Breast epithelium (tissue), 4 donors: ENCODE results near the gene TRIB2. TPM values are rescaled to one million over a fixed set of nuclear protein-coding genes. Genes with fewer than 3 reads are reported as not detected.
"Not testable (repeated sequence)": the region's sequence is repeated elsewhere in the genome, so short reads cannot be mapped to it uniquely, and the experiment has no call there.

Source experiments
- DNase-seq, 2 donors: peaks; one replicate each; pipeline ENCODE4 v3.0.0-alpha.2; 2019; ENCODE audit warnings: low spot score in 2 of 2
- H3K27ac ChIP-seq, 2 donors: fragments of 200-600 bp; sonication (generic) in 1 of 2; one replicate each; pipeline ENCODE4 v1.5.1; 2016 to 2019; ENCODE audit warnings: mild to moderate bottlenecking in 1 of 2
- H3K27me3 ChIP-seq, 2 donors: fragments of 200-600 bp; sonication (generic) in 1 of 2; one replicate each; pipeline versions ENCODE4 v1.5.1 to v1.6.0; 2017 to 2019; ENCODE audit warnings: control low read depth in 1 of 2, mild to moderate bottlenecking in 1 of 2
- H3K36me3 ChIP-seq: fragments of 200-600 bp; one replicate; pipeline ENCODE4 v1.5.1; 2019
- H3K4me1 ChIP-seq, 2 donors: fragments of 200-600 bp; sonication (generic); one replicate each; pipeline ENCODE4 v1.5.1; 2016 to 2019; ENCODE audit warnings: control low read depth in 1 of 2
- H3K4me3 ChIP-seq, 3 donors: fragments of 200-600 bp; sonication (generic); 1 replicate in 2 of 3; 2 replicates in 1 of 3; pipeline ENCODE4 v1.5.1; 2016 to 2019; ENCODE audit warnings: mild to moderate bottlenecking in 3 of 3, moderate library complexity in 2 of 3
- H3K9me3 ChIP-seq, 2 donors: fragments of 200-600 bp; sonication (generic) in 1 of 2; one replicate each; pipeline ENCODE4 v1.5.1; 2016 to 2019; ENCODE audit warnings: control low read depth in 1 of 2
- POLR2A ChIP-seq: fragments of 450-650 bp; IDR thresholded peaks from one replicate; pipeline ENCODE4 v1.6.1; 2016; ENCODE audit warnings: antibody characterized with exemption, mild to moderate bottlenecking, moderate library complexity
- POLR2AphosphoS5 ChIP-seq, 3 donors: sonication (generic); formaldehyde crosslinking; IDR thresholded peaks; one replicate each; pipeline ENCODE4 v1.6.1; 2017; ENCODE audit warnings: antibody characterized with exemption in 3 of 3
- intact Hi-C: fragments of 100-400 bp; cut with DNase I; formaldehyde crosslinking; loops from one replicate; pipeline ENCODE4 v1.15.1; 2023; ENCODE audit warnings: low total_unique reads
- total RNA-seq, 3 donors: library from RNA; depleted of rRNA; stranded (reverse); fragments of >200 nt; gene quantifications; one replicate each; pipeline ENCODE4 v1.1.0, GENCODE V29; 2016
- TF ChIP-seq, protein P1 (sequence below), 3 donors: fragments of 450-650 bp; IDR thresholded peaks; one replicate each; pipeline ENCODE4 v1.5.1; 2016 to 2017; ENCODE audit warnings: antibody characterized with exemption in 3 of 3, mild to moderate bottlenecking in 3 of 3, moderate library complexity in 3 of 3

TRIB2 gene
- total RNA-seq, 3 donors from 2014 or later, result 17.6 to 62.9 (median 49.6) TPM

DNA sequence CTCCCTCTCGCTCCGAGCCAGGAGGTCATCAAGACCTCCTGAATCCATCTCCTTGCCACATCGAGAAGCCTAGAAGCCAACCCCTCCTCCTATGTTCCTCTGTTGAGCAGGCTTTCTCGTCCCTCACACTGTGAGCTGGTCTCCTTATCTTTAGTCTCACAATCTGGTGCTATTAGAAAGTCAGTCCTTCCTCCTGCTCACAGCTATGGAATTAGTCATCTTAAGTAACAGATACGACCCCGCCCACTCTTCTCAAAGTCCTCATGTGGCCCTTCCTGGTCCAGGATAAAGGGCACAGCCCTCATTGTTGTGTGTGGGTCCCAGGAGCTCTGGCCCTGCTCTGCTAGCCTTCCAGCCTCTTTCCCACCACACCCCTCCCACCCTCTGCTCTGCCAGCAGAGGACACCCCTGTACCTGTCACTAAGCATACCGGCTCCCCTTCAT is 41.4 kb upstream of the TRIB2 start:
- H3K4me3 ChIP-seq, result no peak overlapping the region
- no peaks in the 10 kb centered on the region for H3K27me3 ChIP-seq
- DNase-seq, result no peak
- H3K9me3 ChIP-seq, result no peaks in the 10 kb centered on the region
- intact Hi-C loops, result no loop called here
- no peaks in the 10 kb centered on the region for H3K36me3 ChIP-seq
- no peak for TF ChIP-seq POLR2AphosphoS5 (IDR thresholded peaks at IDR 0.05)
- TF ChIP-seq POLR2A, result no peak
- TF ChIP-seq, protein P1, sequence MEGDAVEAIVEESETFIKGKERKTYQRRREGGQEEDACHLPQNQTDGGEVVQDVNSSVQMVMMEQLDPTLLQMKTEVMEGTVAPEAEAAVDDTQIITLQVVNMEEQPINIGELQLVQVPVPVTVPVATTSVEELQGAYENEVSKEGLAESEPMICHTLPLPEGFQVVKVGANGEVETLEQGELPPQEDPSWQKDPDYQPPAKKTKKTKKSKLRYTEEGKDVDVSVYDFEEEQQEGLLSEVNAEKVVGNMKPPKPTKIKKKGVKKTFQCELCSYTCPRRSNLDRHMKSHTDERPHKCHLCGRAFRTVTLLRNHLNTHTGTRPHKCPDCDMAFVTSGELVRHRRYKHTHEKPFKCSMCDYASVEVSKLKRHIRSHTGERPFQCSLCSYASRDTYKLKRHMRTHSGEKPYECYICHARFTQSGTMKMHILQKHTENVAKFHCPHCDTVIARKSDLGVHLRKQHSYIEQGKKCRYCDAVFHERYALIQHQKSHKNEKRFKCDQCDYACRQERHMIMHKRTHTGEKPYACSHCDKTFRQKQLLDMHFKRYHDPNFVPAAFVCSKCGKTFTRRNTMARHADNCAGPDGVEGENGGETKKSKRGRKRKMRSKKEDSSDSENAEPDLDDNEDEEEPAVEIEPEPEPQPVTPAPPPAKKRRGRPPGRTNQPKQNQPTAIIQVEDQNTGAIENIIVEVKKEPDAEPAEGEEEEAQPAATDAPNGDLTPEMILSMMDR (IDR thresholded peaks at IDR 0.05), result no peak
- no peak overlapping the region for H3K27ac ChIP-seq
- H3K4me1 ChIP-seq, result no peaks in the 10 kb centered on the region

- no peak for DNase-seq
- Histone ChIP-seq H3K27ac (no peak overlapping the region), H3K4me1 (no peaks in the 10 kb centered on the region), H3K36me3 (no peaks in the 10 kb centered on the region), H3K4me3 (no peak overlapping the region), H3K9me3 (no peaks in the 10 kb centered on the region), H3K27me3 (no peaks in the 10 kb centered on the region)
- TF ChIP-seq, protein P1 (IDR thresholded peaks at IDR 0.05), result no peak
- TF ChIP-seq POLR2A (no peak), POLR2AphosphoS5 (IDR thresholded peaks at IDR 0.05) (no peak)
- intact Hi-C loops, result no loop called here
Observed at GRCh38 chr2:12675801-12676200, 40.9 kb upstream of the TRIB2 start.

DNA sequence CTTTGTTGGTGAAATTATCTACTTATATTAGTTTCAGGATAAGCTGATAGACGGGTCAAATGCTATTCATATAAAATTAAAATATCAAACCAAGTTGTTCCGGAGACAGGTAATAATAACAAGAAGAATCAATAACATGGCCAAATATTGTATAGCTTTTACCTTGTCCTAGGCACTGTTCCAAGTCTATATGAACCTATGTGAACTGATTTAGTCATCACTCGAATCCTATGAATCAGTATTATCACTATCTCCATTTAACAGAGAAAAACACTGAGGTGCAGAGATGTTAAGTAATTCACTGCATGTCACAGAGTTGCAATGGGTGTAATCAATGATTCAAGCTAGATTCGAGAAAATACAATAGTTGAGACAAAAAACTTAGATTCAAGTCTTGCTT is 40.0 kb upstream of the TRIB2 start:
- H3K27me3 ChIP-seq, result no peaks in the 10 kb centered on the region
- TF ChIP-seq, protein P1 (IDR thresholded peaks at IDR 0.05), result no peak
- TF ChIP-seq POLR2A (no peak), POLR2AphosphoS5 (IDR thresholded peaks at IDR 0.05) (no peak)
- intact Hi-C loops, result no loop called here
- H3K36me3 ChIP-seq, result no peaks in the 10 kb centered on the region
- no peak for DNase-seq
- no peak overlapping the region for H3K27ac ChIP-seq
- no peaks in the 10 kb centered on the region for H3K9me3 ChIP-seq
- H3K4me1 ChIP-seq, result no peaks in the 10 kb centered on the region
- H3K4me3 ChIP-seq, result no peak overlapping the region

DNA sequence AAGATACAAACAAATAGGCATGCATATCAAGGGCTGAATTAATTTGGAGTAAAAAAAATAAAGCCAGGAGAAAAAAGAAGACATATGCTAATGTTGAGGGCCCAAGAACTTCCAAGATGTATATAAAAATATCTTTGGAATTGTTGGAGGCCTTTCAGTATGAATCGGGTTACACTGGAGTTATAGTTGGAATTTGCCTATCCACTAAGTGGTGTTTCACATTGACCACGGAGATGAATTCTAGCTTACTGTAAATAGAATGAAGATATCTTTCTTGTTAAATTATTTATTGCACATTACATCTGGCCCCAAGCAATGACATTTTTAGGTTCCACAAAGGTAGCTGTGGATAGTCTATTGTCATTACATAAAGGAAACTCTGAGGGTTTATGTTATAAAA is 38.5 kb upstream of the TRIB2 start:
- H3K36me3 ChIP-seq, result no peaks in the 10 kb centered on the region

GRCh38 chr2:12679550-12680072 is 37.1 kb upstream of the TRIB2 start:
- TF ChIP-seq POLR2A (no peak), POLR2AphosphoS5 (IDR thresholded peaks at IDR 0.05) (no peak)
- TF ChIP-seq, protein P1 (IDR thresholded peaks at IDR 0.05), result no peak
- H3K27ac ChIP-seq, result no peak overlapping the region
- DNase-seq, result no peak
- H3K27me3 ChIP-seq, result no peaks in the 10 kb centered on the region
- H3K36me3 ChIP-seq, result no peaks in the 10 kb centered on the region
- peaks cover 0 to 1% of the 10 kb centered on the region in 2 donors for H3K4me1 ChIP-seq
- no peak overlapping the region for H3K4me3 ChIP-seq
- intact Hi-C loops, result no loop called here
- no peaks in the 10 kb centered on the region for H3K9me3 ChIP-seq

More for the DNA sequence above, 38.5 kb upstream of the TRIB2 start:
- no peak for DNase-seq
- intact Hi-C loops, result no loop called here
- H3K9me3 ChIP-seq, result no peaks in the 10 kb centered on the region
- TF ChIP-seq POLR2A (no peak), POLR2AphosphoS5 (IDR thresholded peaks at IDR 0.05) (no peak)
- TF ChIP-seq, protein P1 (IDR thresholded peaks at IDR 0.05), result no peak
- H3K27me3 ChIP-seq, result no peaks in the 10 kb centered on the region
- H3K4me1 ChIP-seq, result no peaks in the 10 kb centered on the region
- no peak overlapping the region for H3K4me3 ChIP-seq
- no peak overlapping the region for H3K27ac ChIP-seq

DNA sequence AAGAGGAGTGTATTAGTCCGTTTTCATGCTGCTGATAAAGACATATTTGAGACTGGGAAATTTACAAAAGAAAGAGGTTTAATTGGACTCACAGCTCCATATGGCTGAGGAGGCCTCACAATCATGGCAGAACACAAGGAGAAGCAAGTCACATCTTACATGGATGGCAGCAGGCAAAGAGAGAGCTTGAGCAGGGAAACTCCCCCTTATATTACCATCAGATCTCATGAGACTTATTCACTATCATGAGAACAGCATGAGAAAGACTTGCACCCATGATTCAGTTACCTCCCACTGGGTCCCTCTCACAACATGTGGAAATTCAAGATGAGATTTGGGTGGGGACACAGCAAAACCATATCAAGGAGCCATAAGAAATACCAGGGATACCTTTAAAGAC is 36.6 kb upstream of the TRIB2 start:
- H3K27ac ChIP-seq, intact Hi-C loops, H3K4me3 ChIP-seq, H3K9me3 ChIP-seq, DNase-seq, H3K27me3 ChIP-seq, H3K4me1 ChIP-seq, H3K36me3 ChIP-seq: not testable (repeated sequence)
